GM12891 (cell line): ENCODE measurements around the gene PFDN6.

Source experiments
- POLR2A ChIP-seq: IDR thresholded peaks from 2 replicates; pipeline ENCODE4 v1.6.1; 2011; ENCODE audit warnings: low read depth, low read length, control low read depth
- TAF1 ChIP-seq: IDR thresholded peaks from 2 replicates; pipeline ENCODE4 v1.6.1; 2011; ENCODE audit warnings: low read depth, low read length, control low read depth

DNA sequence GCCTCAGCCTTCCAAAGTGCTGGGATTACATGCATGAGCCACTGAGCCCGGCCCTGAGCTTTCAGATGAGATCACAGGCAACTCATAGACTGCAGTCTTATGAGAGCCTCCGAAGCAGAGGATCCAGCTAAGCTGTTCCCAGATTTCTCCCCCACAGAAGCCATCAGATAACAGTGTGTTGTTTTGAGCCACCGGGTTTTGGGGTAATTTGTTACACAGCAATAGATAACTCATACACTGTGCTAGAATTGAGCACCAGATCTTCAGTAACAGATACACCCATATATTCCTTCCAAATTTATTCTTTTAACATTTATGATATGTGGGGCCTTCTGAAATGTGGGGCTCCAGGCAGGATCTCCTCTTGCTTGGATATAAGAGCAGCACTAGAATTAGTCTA is 47.1 kb downstream of the PFDN6 start:
- no peak for TF ChIP-seq POLR2A
- no peak for TF ChIP-seq TAF1
